HepG2 (cell line): ENCODE data around the gene LAP3. TPM values are rescaled to one million over a fixed set of nuclear protein-coding genes. Genes with fewer than 3 reads are reported as not detected.

Experiments used
- ATF7-NPFF ChIP-seq: sonication (generic); formaldehyde crosslinking; IDR thresholded peaks from 2 replicates; pipeline ENCODE4 v1.8.1; 2023; ENCODE audit warnings: mild to moderate bottlenecking, low read depth, missing genetic modification reagents, moderate library complexity
- CHD4 ChIP-seq: fragments of 200-600 bp; sonication (generic); IDR thresholded peaks from 2 replicates; pipeline ENCODE4 v1.7.0; 2017; ENCODE audit warnings: mild to moderate bottlenecking, low read length, borderline replicate concordance
- ELF3 ChIP-seq: IDR thresholded peaks from 2 replicates; pipeline ENCODE4 v1.6.1; 2016; ENCODE audit warnings: missing genetic modification reagents, missing compliant biosample characterization
- IRF2 ChIP-seq: IDR thresholded peaks from 2 replicates; pipeline ENCODE4 v1.6.1; 2018; ENCODE audit warnings: missing genetic modification reagents, missing compliant biosample characterization
- KDM5A ChIP-seq: fragments of 200-600 bp; sonication (generic); IDR thresholded peaks from 2 replicates; pipeline ENCODE4 v1.7.0; 2018; ENCODE audit warnings: antibody characterized with exemption, mild to moderate bottlenecking, low read length, borderline replicate concordance
- MAFK ChIP-seq, 2 experiments: IDR thresholded peaks in 1 of 2; conservative IDR thresholded peaks in 1 of 2; 2 replicates each; pipeline ENCODE4 v1.6.1; 2011; ENCODE audit warnings: improper control_type of control experiment in 2 of 2, low read length in 2 of 2
- MIER2 ChIP-seq: IDR thresholded peaks from 2 replicates; pipeline ENCODE4 v1.6.1; 2016; ENCODE audit warnings: missing biosample characterization, missing genetic modification reagents
- NONO ChIP-seq, 2 experiments: fragments of 450-650 bp in 1 of 2; sonication (generic) in 1 of 2; formaldehyde crosslinking in 1 of 2; IDR thresholded peaks in 1 of 2; conservative IDR thresholded peaks in 1 of 2; 2 replicates each; pipeline versions ENCODE4 v1.6.1 to v1.8.0; 2017 to 2022; ENCODE audit warnings: mild to moderate bottlenecking in 1 of 2, missing genetic modification reagents in 1 of 2, moderate library complexity in 1 of 2
- ONECUT2 ChIP-seq: sonication (generic); formaldehyde crosslinking; IDR thresholded peaks from 2 replicates; pipeline ENCODE4 v1.4.0; 2020; ENCODE audit warnings: missing genetic modification reagents
- PHF20 ChIP-seq: sonication (generic); formaldehyde crosslinking; IDR thresholded peaks from 2 replicates; pipeline ENCODE4 v1.5.0; 2020; ENCODE audit warnings: mild to moderate bottlenecking, missing genetic modification reagents
- SCMH1 ChIP-seq: sonication (generic); formaldehyde crosslinking; IDR thresholded peaks from 2 replicates; pipeline ENCODE4 v1.9.0; 2021; ENCODE audit warnings: missing genetic modification reagents, mild to moderate bottlenecking, borderline replicate concordance
- SIX4 ChIP-seq: sonication (generic); formaldehyde crosslinking; IDR thresholded peaks from 2 replicates; pipeline ENCODE4 v1.4.0; 2020; ENCODE audit warnings: missing genetic modification reagents
- SOX5 ChIP-seq: IDR thresholded peaks from 2 replicates; pipeline ENCODE4 v1.6.1; 2016; ENCODE audit warnings: borderline replicate concordance
- SP4 ChIP-seq: sonication (generic); formaldehyde crosslinking; IDR thresholded peaks from 2 replicates; pipeline ENCODE4 v1.8.1; 2023; ENCODE audit warnings: mild to moderate bottlenecking, missing genetic modification reagents
- U2AF1 ChIP-seq: fragments of 200-400 bp; formaldehyde crosslinking; optimal IDR thresholded peaks from 2 replicates; pipeline ENCODE3; 2017; ENCODE audit warnings: mild to moderate bottlenecking, low read depth, low read length
- WIZ ChIP-seq: sonication (generic); formaldehyde crosslinking; IDR thresholded peaks from 2 replicates; pipeline ENCODE4 v1.5.1; 2020; ENCODE audit warnings: mild to moderate bottlenecking, missing genetic modification reagents
- ZNF256 ChIP-seq: sonication (generic); formaldehyde crosslinking; conservative IDR thresholded peaks from 2 replicates; pipeline ENCODE4 v1.4.0; 2020; ENCODE audit warnings: missing genetic modification reagents
- ZNF282 ChIP-seq: fragments of 450-650 bp; IDR thresholded peaks from 2 replicates; pipeline ENCODE4 v1.6.1; 2018; ENCODE audit not compliant: partially characterized antibody
- ZNF563 ChIP-seq: sonication (generic); formaldehyde crosslinking; IDR thresholded peaks from 2 replicates; pipeline ENCODE4 v1.8.0; 2022; ENCODE audit warnings: mild to moderate bottlenecking, moderate library complexity, missing genetic modification reagents
- ZNF629 ChIP-seq: sonication (generic); formaldehyde crosslinking; conservative IDR thresholded peaks from 2 replicates; pipeline ENCODE4 v1.5.0; 2020; ENCODE audit warnings: missing genetic modification reagents
- ZNF792 ChIP-seq: IDR thresholded peaks from 2 replicates; pipeline ENCODE4 v1.6.1; 2016
- polyA plus RNA-seq, 8 experiments: library from polyadenylated mRNA; depleted of rRNA in 3 of 8; stranded (reverse) in 7 of 8; unstranded in 1 of 8; fragments of >200 nt; fragmentation: Illumina TruSeq in 4 of 8; extraction: Trizol in 4 of 8; gene quantifications; 2 replicates each; pipeline versions ENCODE4 v1.2.1 to v1.2.3, GENCODE V29; 2011 to 2016; ENCODE audit warnings: low read depth in 4 of 8, missing spikeins in 1 of 8, mixed read lengths in 1 of 8; ENCODE audit not compliant: insufficient read depth in 1 of 8
- total RNA-seq, 5 experiments: library from RNA; depleted of rRNA; stranded (reverse); fragments of >200 nt; fragmentation: Illumina TruSeq; extraction: Trizol; gene quantifications; 2 replicates each; pipeline ENCODE4 v1.2.3, GENCODE V29; 2016; ENCODE audit warnings: low read depth in 1 of 5
- TF ChIP-seq, protein P1 (sequence below): sonication (generic); formaldehyde crosslinking; IDR thresholded peaks from 2 replicates; pipeline ENCODE4 v1.8.0; 2022; ENCODE audit warnings: missing genetic modification reagents, mild to moderate bottlenecking, inconsistent platforms, borderline replicate concordance
- TF ChIP-seq, protein P2 (sequence below): IDR thresholded peaks from 2 replicates; pipeline ENCODE4 v1.6.1; 2012; ENCODE audit warnings: inconsistent platforms
- TF ChIP-seq, protein P3 (sequence below): sonication (generic); formaldehyde crosslinking; IDR thresholded peaks from 2 replicates; pipeline ENCODE4 v1.8.0; 2022; ENCODE audit warnings: missing genetic modification reagents, mild to moderate bottlenecking, moderate library complexity, borderline replicate concordance
- TF ChIP-seq, protein P4 (sequence below): sonication (generic); formaldehyde crosslinking; IDR thresholded peaks from 2 replicates; pipeline ENCODE4 v1.4.0; 2020; ENCODE audit warnings: missing genetic modification reagents
- TF ChIP-seq, protein P5 (sequence below): sonication (generic); formaldehyde crosslinking; IDR thresholded peaks from 2 replicates; pipeline ENCODE4 v1.5.0; 2020; ENCODE audit warnings: mild to moderate bottlenecking, missing genetic modification reagents

LAP3 gene
- total and polyA plus RNA-seq, 2 of the 13 experiments (the other 11 are each of a cell fraction or from before 2014, with no cell fraction given): 106 to 125 TPM

DNA sequence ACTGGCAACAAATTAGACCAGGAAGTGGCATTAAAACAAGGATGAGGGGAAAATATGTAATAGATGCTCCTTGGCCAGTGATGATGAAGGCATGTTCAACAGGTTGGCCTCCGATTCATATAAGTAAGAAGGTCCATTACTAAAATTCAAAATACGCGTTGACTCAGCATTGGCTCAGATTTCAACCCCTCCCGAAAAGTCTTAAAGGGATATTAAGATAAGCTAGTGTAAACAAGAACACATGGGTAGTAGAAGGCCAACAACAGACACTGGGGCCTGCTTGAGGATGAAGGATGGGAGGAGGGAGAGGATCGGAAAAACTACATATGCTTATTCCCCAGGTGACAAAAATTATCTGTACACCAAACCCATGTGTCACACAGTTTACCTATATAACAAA is 19.1 kb upstream of the LAP3 start (continued):
- no peak for TF ChIP-seq ATF7-NPFF (CRISPR knock-in tag)
- no peak; the same call in 1 of the 2 replicates for TF ChIP-seq ELF3 (CRISPR knock-in tag)
- TF ChIP-seq, protein P1, sequence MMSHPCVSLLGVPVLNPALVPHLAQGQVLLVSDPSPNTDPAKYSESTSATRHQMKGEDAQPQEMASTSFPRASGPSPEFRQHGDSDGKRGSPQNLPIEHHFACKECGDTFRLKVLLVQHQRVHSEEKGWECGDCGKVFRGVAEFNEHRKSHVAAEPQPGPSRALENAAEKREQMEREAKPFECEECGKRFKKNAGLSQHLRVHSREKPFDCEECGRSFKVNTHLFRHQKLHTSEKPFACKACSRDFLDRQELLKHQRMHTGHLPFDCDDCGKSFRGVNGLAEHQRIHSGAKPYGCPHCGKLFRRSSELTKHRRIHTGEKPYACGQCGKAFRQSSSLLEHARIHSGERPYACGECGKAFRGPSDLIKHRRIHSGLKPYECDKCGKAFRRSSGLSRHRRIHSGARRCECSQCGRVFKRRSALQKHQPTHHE (CRISPR knock-in tag): no peak
- no peak for TF ChIP-seq ZNF256 (CRISPR knock-in tag)
- TF ChIP-seq WIZ (CRISPR knock-in tag): no peak
- TF ChIP-seq ZNF563 (CRISPR knock-in tag): no peak
- TF ChIP-seq ZNF792 (CRISPR knock-in tag): no peak
- TF ChIP-seq, protein P2, sequence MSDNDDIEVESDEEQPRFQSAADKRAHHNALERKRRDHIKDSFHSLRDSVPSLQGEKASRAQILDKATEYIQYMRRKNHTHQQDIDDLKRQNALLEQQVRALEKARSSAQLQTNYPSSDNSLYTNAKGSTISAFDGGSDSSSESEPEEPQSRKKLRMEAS: peak; percentile 39; the same call in 1 of the 2 replicates
- TF ChIP-seq, protein P3, sequence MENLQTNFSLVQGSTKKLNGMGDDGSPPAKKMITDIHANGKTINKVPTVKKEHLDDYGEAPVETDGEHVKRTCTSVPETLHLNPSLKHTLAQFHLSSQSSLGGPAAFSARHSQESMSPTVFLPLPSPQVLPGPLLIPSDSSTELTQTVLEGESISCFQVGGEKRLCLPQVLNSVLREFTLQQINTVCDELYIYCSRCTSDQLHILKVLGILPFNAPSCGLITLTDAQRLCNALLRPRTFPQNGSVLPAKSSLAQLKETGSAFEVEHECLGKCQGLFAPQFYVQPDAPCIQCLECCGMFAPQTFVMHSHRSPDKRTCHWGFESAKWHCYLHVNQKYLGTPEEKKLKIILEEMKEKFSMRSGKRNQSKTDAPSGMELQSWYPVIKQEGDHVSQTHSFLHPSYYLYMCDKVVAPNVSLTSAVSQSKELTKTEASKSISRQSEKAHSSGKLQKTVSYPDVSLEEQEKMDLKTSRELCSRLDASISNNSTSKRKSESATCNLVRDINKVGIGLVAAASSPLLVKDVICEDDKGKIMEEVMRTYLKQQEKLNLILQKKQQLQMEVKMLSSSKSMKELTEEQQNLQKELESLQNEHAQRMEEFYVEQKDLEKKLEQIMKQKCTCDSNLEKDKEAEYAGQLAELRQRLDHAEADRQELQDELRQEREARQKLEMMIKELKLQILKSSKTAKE (CRISPR knock-in tag): no peak
- no peak for TF ChIP-seq ONECUT2 (CRISPR knock-in tag)
- TF ChIP-seq ZNF282: no peak
- TF ChIP-seq SP4: no peak
- peak; percentile 98 for TF ChIP-seq SIX4 (CRISPR knock-in tag)
- TF ChIP-seq KDM5A: no peak
- TF ChIP-seq, protein P4, sequence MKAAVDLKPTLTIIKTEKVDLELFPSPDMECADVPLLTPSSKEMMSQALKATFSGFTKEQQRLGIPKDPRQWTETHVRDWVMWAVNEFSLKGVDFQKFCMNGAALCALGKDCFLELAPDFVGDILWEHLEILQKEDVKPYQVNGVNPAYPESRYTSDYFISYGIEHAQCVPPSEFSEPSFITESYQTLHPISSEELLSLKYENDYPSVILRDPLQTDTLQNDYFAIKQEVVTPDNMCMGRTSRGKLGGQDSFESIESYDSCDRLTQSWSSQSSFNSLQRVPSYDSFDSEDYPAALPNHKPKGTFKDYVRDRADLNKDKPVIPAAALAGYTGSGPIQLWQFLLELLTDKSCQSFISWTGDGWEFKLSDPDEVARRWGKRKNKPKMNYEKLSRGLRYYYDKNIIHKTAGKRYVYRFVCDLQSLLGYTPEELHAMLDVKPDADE: no peak
- TF ChIP-seq U2AF1: no peak
- TF ChIP-seq ZNF629 (CRISPR knock-in tag): no peak
- TF ChIP-seq MAFK (conservative IDR thresholded peaks at IDR 0.05 in 1 of 2, IDR thresholded peaks at IDR 0.05 in 1 of 2; ENCODE audit: low read length in 2 of 2): peak; percentile 1 to 24; a peak in 1 of 4 replicates
- TF ChIP-seq MIER2: no peak
- TF ChIP-seq SCMH1: no peak
- TF ChIP-seq SOX5 (CRISPR knock-in tag): peak; percentile 60; the same call in 1 of the 2 replicates
- no peak for TF ChIP-seq NONO (IDR thresholded peaks at IDR 0.05)
- no peak for TF ChIP-seq NONO (CRISPR knock-in tag; conservative IDR thresholded peaks at IDR 0.05)
- TF ChIP-seq IRF2: no peak
- TF ChIP-seq PHF20 (CRISPR knock-in tag): no peak
- TF ChIP-seq CHD4: no peak
- TF ChIP-seq, protein P5, sequence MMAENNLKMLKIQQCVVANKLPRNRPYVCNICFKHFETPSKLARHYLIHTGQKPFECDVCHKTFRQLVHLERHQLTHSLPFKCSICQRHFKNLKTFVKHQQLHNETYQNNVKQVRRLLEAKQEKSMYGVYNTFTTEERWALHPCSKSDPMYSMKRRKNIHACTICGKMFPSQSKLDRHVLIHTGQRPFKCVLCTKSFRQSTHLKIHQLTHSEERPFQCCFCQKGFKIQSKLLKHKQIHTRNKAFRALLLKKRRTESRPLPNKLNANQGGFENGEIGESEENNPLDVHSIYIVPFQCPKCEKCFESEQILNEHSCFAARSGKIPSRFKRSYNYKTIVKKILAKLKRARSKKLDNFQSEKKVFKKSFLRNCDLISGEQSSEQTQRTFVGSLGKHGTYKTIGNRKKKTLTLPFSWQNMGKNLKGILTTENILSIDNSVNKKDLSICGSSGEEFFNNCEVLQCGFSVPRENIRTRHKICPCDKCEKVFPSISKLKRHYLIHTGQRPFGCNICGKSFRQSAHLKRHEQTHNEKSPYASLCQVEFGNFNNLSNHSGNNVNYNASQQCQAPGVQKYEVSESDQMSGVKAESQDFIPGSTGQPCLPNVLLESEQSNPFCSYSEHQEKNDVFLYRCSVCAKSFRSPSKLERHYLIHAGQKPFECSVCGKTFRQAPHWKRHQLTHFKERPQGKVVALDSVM (CRISPR knock-in tag): no peak
